Subcutaneous adipose tissue (tissue), 4 donors: ENCODE measurements around the gene DTD1. TPM values are rescaled to one million over a fixed set of nuclear protein-coding genes. Genes with fewer than 3 reads are reported as not detected.

ENCODE experiments used
- total RNA-seq, 4 donors: library from RNA; depleted of rRNA; stranded (reverse); fragments of >200 nt; gene quantifications; one replicate each; pipeline ENCODE4 v1.1.0, GENCODE V29; 2016
- TF ChIP-seq, protein P1 (sequence below): fragments of 450-650 bp; IDR thresholded peaks from one replicate; pipeline ENCODE4 v1.5.1; 2016; ENCODE audit warnings: low read depth, mild to moderate bottlenecking, control low read depth, antibody characterized with exemption, moderate library complexity

DTD1 gene
- total RNA-seq, 4 donors from 2014 or later, result 15.8 to 31.3 (median 28.7) TPM

DNA sequence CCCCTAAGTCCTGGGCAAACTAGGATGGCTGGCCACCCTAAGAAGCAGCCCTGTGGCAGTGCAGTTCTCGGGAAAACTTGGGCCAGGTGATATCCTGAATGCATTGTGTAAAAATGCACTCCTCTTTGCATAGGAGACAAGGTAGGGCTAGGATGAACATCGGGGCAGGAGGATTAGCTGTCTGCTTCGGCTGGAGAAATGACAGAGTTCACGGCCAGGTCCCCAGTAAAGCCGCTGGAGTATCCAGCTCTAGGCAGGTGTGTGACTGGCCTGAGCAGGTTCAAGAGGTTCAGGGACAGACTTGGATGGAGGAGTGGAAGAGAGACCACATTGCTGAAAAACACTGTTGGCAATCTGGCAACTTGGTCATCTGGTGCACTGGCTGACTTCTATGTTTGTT lies 26.4 kb downstream of the DTD1 start:
- TF ChIP-seq, protein P1, sequence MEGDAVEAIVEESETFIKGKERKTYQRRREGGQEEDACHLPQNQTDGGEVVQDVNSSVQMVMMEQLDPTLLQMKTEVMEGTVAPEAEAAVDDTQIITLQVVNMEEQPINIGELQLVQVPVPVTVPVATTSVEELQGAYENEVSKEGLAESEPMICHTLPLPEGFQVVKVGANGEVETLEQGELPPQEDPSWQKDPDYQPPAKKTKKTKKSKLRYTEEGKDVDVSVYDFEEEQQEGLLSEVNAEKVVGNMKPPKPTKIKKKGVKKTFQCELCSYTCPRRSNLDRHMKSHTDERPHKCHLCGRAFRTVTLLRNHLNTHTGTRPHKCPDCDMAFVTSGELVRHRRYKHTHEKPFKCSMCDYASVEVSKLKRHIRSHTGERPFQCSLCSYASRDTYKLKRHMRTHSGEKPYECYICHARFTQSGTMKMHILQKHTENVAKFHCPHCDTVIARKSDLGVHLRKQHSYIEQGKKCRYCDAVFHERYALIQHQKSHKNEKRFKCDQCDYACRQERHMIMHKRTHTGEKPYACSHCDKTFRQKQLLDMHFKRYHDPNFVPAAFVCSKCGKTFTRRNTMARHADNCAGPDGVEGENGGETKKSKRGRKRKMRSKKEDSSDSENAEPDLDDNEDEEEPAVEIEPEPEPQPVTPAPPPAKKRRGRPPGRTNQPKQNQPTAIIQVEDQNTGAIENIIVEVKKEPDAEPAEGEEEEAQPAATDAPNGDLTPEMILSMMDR, result no peak

DNA sequence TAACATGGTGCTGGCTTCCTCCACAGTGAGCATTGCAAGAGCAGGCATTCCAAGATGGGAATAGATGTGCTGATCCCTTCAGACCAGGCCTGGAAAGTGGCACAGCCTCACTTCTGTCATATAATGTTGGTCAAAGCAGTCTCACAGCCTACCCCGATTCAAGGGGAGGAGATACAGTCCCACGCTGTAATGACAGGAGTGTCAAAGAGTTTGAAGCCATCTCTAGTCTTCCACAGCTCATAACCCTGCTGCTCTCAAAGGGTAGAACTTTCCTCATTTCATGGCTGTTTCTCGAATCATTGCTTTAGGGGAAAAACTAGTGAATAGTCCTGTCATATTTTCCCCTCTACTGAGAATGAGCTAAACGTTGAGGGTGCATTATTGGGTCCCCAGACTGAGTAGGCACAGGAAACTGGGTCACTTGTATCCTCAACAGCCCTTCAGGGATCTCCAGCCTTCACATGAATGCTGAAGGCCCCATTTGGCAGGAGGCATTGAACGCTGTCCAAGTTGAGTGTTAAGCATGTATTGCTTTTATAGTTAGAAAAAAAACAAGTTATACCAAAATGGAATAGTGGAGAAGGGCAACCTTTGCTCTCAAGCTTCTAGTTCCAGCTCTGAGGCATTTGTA lies 27.3 kb downstream of the DTD1 start:
- TF ChIP-seq, protein P1, result no peak

DNA sequence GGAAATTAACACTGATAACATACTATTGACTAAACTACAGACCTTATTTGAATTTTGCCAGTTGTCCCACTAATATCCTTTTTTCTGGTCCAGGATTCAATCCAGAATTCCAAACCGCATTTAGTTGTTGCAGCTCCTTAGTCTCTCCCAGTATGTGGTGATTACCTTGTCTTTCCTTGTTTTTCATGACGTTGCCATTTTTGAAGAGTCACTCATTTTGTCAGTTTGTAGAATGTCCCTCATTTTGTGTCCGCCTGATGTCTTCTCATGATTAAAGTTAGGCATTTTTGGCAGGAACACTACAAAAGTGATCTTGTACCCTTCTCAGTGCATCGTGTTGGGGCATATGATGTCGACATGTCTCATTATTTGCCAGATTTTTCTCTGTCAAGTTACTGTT lies 33.1 kb downstream of the DTD1 start:
- TF ChIP-seq, protein P1, result no peak

DNA sequence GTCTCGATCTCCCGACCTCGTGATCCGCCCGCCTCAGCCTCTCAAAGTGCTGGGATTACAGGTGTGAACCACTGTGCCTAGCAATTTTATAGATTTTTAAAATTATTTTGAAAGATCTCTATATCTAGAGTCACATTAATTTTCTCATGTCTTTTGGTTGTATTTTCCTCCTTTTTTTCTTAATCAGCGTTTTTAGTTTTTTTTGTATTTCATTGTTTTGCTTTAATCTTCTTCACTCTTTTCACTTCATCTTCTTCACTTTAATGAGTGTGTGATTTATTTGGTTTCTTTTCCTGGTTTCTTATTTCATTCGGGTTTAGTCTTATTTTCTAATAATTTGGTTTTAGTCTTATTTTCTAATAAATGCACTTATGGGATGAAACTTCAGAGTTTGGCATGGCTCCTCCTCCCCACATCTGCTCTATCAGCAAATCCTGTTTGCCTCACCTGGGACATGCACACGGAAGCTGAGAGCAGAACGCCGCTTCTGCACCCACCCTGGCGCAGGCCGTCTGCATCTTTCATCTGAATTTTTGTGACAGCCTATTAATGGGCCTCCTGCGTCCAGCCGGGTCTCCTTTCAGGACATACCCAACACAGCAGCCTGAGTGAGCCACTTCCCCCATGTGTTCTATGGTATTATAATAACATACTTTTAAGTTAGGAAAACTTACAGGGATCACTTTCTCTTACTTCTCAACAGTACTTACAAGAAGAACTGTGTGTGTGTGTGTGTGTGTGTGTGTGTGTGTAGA lies 35.5 kb downstream of the DTD1 start:
- TF ChIP-seq, protein P1, result no peak

DNA sequence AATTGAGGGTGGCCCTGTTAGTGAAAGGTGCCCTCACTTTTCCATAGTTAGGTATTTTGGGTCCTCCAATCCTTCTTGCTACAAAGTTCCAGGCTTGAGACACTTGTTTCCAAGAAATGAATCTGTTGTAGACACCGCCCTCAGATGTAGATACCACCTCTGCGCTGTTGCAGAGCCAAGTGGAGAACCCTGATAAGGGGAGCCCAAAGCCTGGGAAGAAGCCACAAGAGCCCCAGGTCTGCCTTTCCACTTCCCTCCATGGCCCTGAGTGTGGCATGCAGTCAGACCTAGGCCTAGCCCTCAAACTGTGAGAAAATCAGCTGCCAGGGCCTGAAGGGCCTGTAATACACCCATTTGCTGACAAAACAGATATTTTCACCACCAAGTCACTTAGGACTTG lies 37.1 kb downstream of the DTD1 start:
- TF ChIP-seq, protein P1, result no peak

DNA sequence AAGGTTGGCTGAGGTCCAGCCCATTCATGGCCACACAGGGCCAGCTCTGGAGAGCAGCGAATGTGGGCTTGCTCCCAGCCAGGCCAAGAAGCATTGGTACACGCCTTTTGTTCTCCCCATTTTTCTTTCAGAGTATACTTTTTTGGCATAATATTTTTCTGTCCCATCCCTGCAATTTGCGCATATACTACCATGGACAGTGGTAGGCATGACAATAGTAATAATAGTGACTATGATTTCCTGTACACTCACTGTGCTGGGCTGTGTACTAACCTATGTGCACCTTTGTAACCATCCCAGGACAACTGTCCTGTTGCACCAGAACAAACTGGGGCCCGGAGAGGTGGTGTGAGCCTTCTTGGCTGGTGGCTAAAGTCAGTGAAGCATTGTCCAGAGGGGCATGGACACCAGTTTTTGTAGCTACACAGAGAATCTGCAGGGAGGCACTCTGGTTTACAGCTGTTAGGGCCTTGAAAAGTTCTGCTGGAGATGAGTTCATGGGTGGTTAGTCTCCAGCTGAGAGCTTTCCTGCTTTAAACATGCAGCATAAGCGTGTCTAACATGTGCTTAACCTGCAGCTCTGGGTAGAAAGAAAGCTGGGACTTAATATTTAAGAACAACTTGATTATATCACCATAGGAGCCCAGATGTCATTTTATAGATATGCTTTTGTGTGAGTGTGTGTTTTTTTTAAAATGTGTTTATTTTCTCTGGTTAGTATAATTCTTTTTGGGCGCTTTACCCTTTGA lies 38.2 kb downstream of the DTD1 start:
- TF ChIP-seq, protein P1, result no peak

DNA sequence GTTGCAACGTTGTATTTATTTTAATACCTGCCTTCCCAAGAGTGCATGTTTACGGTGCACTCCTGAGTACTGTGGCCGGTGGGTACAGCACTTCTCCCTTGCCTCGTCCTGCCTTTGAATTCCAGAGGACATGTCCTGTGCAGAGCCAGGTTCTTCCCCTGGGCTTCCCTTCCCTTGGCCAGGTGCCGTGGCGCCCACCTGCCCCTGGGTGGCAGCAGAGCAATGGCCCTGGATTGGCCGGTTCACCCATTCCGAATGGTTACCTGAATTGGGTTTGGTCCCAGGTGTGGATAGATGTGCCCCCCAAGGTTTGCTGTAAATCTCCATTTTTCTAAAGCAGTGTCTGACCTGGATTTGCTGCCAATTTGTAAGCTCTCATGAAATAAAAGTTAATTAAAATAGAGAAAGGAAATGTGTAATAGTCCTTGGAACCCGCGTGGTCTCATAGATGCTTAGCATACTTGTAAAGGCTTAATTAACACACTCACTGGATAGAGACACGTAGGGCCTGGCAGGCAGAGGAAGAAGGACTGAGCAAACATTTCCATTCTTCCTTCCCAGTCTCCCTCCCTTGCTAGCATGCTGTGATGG lies 40.6 kb downstream of the DTD1 start:
- TF ChIP-seq, protein P1, result no peak
